T follicular helper cell (primary cell): ENCODE data around the gene TMEM115.

Experiments used
- DNase-seq: peaks from one replicate; pipeline ENCODE4 v3.0.0-alpha.2; 2020; ENCODE audit warnings: low read depth

Gene TMEM115

GRCh38 chr3:50375258-50375931, 16.1 kb upstream of the TMEM115 start:
- no peak for DNase-seq

- DNase-seq: no peak
Observed at GRCh38 chr3:50374363-50375257, 15.3 kb upstream of the TMEM115 start.

- no peak for DNase-seq
Observed at GRCh38 chr3:50373146-50374051, 14.1 kb upstream of the TMEM115 start.

DNA sequence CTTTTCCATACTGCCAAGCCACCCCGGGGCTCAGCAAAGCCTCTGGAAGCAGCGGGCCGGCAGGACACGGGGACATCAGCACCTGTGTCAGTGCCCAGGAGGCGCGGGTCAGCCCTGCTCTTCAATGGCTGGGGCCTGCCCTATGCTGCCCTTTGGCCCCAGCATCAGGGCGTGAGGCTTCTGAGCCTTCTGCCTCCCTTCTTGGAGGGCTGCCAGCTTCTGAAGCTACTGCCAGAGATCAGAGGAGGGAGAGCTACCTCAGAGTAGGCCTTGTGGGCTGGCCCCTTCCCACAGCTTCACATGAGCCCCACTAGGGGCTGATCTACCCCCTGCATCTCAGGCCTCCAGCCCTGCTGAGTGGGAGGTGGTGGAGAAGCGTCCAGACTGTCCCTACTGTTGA, 13.0 kb upstream of the TMEM115 start:
- DNase-seq: no peak

DNA sequence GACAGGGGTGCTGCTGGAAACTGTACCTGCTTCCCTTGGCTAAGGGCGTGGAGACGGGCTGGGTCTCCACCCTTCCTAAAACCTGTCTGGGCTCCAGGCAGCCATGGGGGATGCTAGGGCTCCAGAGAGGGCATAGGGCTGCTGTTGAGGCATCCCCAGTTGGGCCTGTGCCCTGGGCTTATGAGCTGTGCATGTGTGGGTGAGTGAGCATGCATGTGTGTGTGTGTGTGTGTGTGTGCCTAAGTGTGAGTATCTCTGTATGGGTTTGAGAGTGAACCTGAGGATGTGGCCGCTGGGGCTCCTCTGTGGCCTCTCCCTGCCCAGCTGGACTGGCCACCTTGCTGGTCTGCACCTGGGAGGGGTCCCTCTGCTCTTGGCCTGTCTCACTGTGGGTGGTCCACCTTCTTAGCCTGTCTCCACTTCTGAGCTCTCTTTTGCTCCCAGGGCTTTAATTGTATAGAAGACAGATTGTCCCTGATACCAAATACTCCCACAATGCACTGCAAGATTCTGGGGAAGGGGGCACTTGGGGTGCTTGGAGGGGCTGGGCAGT, 11.9 kb upstream of the TMEM115 start:
- no peak for DNase-seq

GRCh38 chr3:50370594-50370993, 11.3 kb upstream of the TMEM115 start:
- no peak for DNase-seq

DNA sequence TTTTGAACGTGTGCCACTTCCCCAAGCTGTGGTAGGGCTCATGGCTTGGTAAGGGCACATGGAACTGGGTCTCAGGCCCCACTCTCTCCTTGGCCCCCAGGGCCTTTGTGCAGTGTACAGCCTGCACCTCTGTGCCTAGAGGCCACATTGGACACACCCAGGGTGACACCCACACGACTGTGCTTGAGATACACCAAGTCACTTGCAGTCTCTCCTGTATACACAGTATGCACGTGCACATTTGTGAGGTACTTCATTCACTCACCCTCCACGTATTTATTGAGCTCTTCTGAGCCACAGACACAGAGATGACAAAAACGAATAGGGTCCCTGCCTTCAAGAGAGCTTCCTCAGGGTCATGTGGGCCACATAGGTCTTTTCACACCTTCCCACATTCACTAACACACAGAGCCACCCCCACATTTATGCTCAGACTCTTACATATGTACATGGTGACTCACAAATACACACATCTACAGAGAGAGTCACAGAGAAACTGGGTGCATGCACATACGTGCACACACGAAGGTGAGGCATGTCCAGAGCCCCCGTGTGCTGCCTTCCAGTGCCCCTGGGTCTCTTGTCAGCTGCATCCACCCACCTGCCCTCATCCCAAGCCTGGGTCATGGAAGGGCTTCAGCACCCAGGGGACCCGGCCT, 9.8 kb upstream of the TMEM115 start:
- no peak for DNase-seq

GRCh38 chr3:50365842-50366220, 6.5 kb upstream of the TMEM115 start:
- DNase-seq: no peak

GRCh38 chr3:50365080-50365841, 5.9 kb upstream of the TMEM115 start:
- DNase-seq: peak; percentile 93

GRCh38 chr3:50364573-50365079, 5.3 kb upstream of the TMEM115 start:
- DNase-seq: no peak

DNA sequence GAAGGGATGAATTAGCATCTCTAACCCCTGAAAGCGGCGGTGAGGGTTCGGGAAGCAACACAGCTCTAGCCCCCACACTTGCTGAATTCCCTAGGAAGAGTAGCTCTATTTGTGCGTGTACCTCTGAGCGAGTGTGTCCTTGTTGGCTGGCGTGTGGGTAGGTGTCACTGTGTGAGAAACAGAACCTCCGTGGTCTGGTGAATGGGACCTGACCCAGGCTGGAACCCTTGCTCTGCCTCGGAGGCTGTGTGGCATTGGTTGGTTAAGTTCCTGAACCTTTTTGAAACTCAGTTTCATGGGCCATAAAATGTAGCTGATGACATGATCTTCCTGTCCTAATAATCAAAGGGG, 414 bp upstream of the TMEM115 start:
- no peak for DNase-seq

- DNase-seq: no peak
Observed at GRCh38 chr3:50358355-50358910, 888 bp downstream of the TMEM115 start.

- DNase-seq: no peak
Observed at GRCh38 chr3:50357481-50357880, 1.8 kb downstream of the TMEM115 start.

DNA sequence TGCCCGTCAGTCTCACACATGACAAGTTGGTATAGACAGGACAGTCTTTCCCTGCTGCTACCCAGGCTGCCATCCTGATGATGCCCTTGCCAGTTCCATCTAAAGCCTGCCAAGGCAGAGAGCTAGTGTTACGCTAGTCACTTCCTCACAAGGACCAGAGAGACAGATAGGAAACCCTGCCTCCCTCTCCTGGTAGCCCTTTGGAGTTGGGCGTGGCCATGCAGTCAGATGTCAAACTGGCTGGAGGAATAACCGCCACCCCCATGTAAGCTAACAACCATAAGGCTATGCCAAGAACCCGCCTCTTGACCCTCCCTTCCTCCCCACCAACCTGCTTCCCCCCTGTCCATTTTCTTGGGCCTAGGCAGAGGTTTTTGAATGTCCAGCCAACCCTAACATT, 2.8 kb downstream of the TMEM115 start:
- DNase-seq: no peak

DNA sequence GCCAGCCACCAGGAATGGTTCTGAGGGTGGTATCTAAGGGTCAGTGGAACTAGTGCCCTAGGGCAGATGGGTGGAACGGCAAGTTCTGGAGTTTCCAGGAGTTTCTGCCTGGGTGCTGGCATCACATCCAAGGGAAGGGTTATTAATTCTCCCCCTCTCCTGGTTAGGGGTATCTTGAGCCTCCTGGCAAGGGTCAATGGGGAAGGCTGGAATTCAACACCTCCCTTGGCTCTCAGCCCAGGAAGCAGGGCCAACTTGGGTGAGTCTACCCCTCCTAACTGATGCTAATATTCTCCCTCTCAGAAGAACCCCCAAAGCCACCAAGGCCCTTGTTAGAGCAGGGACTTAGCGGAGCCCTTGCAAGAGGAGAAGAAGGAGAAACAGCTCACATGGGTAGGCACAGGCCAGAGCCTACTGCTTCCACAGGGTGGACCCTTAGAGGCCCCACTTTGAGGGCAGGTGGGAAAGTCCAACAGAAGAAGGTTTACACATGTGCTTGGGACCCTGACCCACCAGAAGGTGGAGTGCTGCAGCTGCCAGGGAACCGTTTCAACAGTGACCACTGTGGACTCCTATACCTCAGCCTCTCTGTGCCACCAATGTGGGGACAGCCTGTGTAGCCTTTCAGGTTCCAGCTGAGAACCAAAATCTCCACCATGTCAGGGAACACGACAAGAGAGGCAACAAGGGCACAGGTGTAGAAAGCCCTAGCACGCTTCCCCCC, 3.3 kb downstream of the TMEM115 start:
- no peak for DNase-seq

DNA sequence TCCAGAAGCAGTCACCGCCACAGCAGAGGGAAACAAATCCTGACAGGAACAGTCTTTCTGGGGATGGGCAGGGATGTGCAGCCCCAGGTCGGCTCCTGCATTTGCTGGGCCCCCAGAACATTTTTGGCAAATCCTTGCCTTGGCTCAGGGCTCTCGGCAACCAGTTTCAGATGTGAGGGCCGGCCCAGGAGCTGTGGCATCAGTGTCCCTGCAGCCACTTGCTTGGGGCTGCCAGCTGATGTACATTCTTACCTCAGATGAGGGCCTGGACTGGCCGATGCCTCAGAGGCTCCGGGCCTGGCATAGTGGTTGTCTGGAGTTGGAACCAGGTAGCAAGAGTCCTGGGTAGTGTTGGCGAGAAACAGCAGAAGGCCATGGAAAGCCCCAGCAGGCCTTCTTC, 4.5 kb downstream of the TMEM115 start:
- no peak for DNase-seq

- no peak for DNase-seq
Observed at GRCh38 chr3:50354186-50354764, 5.0 kb downstream of the TMEM115 start.

DNA sequence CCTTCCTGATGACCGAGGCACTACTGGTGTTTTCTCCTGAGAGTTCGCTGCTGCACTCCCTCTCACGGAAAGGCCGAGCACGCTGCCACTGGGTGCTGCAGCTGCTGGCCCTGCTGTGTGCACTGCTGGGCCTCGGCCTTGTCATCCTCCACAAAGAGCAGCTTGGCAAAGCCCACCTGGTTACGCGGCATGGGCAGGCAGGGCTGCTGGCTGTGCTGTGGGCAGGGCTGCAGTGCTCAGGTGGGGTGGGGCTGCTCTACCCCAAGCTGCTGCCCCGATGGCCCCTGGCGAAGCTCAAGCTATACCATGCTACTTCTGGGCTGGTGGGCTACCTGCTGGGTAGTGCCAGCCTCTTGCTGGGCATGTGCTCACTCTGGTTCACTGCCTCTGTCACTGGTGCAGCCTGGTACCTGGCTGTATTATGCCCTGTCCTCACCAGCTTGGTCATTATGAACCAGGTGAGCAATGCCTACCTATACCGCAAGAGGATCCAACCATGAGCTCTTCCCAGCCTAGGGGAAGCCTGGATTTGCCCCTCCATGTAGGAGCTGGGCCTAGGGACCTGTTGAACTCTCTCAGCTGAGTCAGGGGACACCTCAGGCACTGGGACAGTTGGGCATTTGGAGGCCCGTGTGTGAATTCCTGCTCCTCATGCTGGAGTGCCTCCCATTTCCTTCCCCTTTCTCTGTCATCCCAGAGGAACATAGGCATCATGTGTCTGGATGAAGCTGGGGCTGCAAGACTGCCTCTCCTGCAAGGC, 5.9 kb downstream of the TMEM115 start:
- DNase-seq: no peak

- DNase-seq: no peak
Observed at GRCh38 chr3:50352781-50353180, 6.5 kb downstream of the TMEM115 start.
